Thoracic aorta (tissue), 2 donors: Measurements from ENCODE around the gene NARS2. TPM values are rescaled to one million over a fixed set of nuclear protein-coding genes. Genes with fewer than 3 reads are reported as not detected.

Source experiments
- ATAC-seq: fragments of 150-250 bp; one replicate; pipeline ENCODE4 v1.8.0; 2017; ENCODE audit warnings: low read depth; ENCODE audit not compliant: insufficient number of reproducible peaks, low FRiP score
- DNase-seq: peaks from one replicate; pipeline ENCODE4 v3.0.0-alpha.2; 2020; ENCODE audit warnings: low spot score
- H3K27ac ChIP-seq, 2 donors: fragments of 200-600 bp; sonication (generic); 1 replicate in 1 of 2; 2 replicates in 1 of 2; pipeline ENCODE4 v1.5.1; 2016; ENCODE audit warnings: mild to moderate bottlenecking in 2 of 2, moderate library complexity in 2 of 2
- H3K27me3 ChIP-seq: fragments of 200-600 bp; sonication (generic); replicated peaks from 2 replicates; pipeline ENCODE4 v1.6.0; 2016; ENCODE audit warnings: mild to moderate bottlenecking; ENCODE audit not compliant: insufficient read depth
- H3K36me3 ChIP-seq: fragments of 200-600 bp; sonication (generic); one replicate; pipeline ENCODE4 v1.5.1; 2016
- H3K4me1 ChIP-seq, 2 donors: fragments of 200-600 bp; sonication (generic); 1 replicate in 1 of 2; 2 replicates in 1 of 2; pipeline versions ENCODE4 v1.5.1 to v1.6.0; 2016; ENCODE audit warnings: low read depth in 2 of 2, mild to moderate bottlenecking in 1 of 2; ENCODE audit not compliant: control insufficient read depth in 1 of 2
- H3K4me3 ChIP-seq: fragments of 200-600 bp; sonication (generic); 2 replicates; pipeline ENCODE4 v1.5.1; 2016; ENCODE audit warnings: mild to moderate bottlenecking
- H3K9me3 ChIP-seq: fragments of 200-600 bp; sonication (generic); 2 replicates; pipeline ENCODE4 v1.5.1; 2016
- CTCF ChIP-seq: fragments of 200-600 bp; sonication (generic); IDR thresholded peaks from one replicate; pipeline ENCODE4 v1.5.1; 2019; ENCODE audit warnings: antibody characterized with exemption
- total RNA-seq, 2 donors: library from RNA; depleted of rRNA; stranded (reverse); fragments of >200 nt; gene quantifications; one replicate each; pipeline versions ENCODE4 v1.1.0 to v1.2.3, GENCODE V29; 2016

Gene NARS2
- total RNA-seq, 2 donors from 2014 or later = 5.6 to 9.2 TPM

- H3K9me3 ChIP-seq = no peaks in the 10 kb centered on the region
- no peaks in the 10 kb centered on the region for H3K36me3 ChIP-seq
- H3K27me3 ChIP-seq = no peaks in the 10 kb centered on the region
- no peak overlapping the region for H3K27ac ChIP-seq
- ATAC-seq (no peak), DNase-seq (no peak)
- TF ChIP-seq CTCF = no peak
- no peaks in the 10 kb centered on the region for H3K4me1 ChIP-seq
- H3K4me3 ChIP-seq = no peak overlapping the region
These were observed 123.8 kb downstream of the NARS2 start for GRCh38 chr11:78450866-78451265.

GRCh38 chr11:78449866-78450265, 124.8 kb downstream of the NARS2 start:
- ATAC-seq (no peak), DNase-seq (no peak)
- no peak for TF ChIP-seq CTCF
- Histone ChIP-seq H3K36me3 (no peaks in the 10 kb centered on the region), H3K9me3 (no peaks in the 10 kb centered on the region), H3K4me1 (no peaks in the 10 kb centered on the region), H3K4me3 (no peak overlapping the region), H3K27ac (no peak overlapping the region), H3K27me3 (no peaks in the 10 kb centered on the region)

DNA sequence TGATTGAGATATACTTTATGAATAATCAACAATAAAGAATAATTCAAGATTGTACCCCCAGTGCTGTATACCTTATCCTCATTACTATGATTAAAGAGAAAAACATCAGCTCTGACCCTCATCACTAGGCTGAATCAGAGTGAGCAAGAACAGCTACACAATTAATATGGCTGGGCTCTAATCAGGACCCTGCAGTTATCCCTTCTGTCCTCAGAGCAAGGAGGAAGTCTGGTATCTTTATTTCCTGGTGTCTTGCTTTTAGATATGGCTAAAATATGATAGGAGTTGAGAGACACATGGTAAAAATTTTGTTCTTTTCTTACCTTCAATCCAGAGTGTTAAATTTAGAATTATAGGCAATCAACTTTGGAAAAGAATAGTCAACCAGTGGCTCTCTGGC, 128.5 kb downstream of the NARS2 start:
- Histone ChIP-seq H3K36me3 (peaks cover 4% of the 10 kb centered on the region), H3K4me3 (no peak overlapping the region), H3K9me3 (no peaks in the 10 kb centered on the region), H3K27ac (no peak overlapping the region), H3K27me3 (no peaks in the 10 kb centered on the region), H3K4me1 (no peaks in the 10 kb centered on the region)
- ATAC-seq = no peak
- no peak for TF ChIP-seq CTCF
- DNase-seq = no peak

GRCh38 chr11:78444726-78445125, 129.9 kb downstream of the NARS2 start:
- no peak overlapping the region for H3K4me3 ChIP-seq
- TF ChIP-seq CTCF = no peak
- no peaks in the 10 kb centered on the region for H3K27me3 ChIP-seq
- peaks cover 4% of the 10 kb centered on the region for H3K36me3 ChIP-seq
- ATAC-seq = no peak
- DNase-seq = no peak
- no peak overlapping the region for H3K27ac ChIP-seq
- H3K4me1 ChIP-seq = no peaks in the 10 kb centered on the region
- no peaks in the 10 kb centered on the region for H3K9me3 ChIP-seq

DNA sequence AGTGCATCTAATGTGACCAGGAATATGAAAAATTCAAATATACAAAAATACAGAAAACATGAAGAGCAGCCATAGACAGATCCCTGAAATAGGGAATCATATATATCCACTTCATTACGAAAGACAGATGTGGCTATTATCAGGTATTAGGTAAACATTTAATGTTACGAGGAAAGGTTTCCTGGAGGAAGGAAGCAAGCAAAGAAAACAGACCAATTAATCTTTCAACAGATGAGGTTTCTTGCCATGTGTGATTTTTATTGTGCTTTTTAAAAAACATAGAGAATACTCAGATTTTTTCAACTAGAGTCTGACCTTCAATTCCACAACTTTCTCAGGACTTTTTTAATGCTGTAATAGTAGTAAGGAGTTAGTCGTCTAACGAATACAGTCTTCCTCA, 132.7 kb downstream of the NARS2 start:
- Histone ChIP-seq H3K27me3 (no peaks in the 10 kb centered on the region), H3K4me1 (no peaks in the 10 kb centered on the region), H3K27ac (no peak overlapping the region), H3K36me3 (peaks cover 4% of the 10 kb centered on the region), H3K9me3 (no peaks in the 10 kb centered on the region), H3K4me3 (no peak overlapping the region)
- TF ChIP-seq CTCF = no peak
- DNase-seq = no peak
- no peak for ATAC-seq
